HL-60 (cell line): ENCODE data around the gene IGFBP7.

Experiments
- DNase-seq, 2 experiments: peaks; one replicate each; pipeline ENCODE4 v3.0.0-alpha.2; 2010 to 2020; ENCODE audit warnings: low read depth in 1 of 2, low spot score in 1 of 2
- H3K27ac ChIP-seq: fragments of 250-450 bp; sonication (Bioruptor Pico); replicated peaks from 2 replicates; pipeline ENCODE4 v1.5.1; 2020; ENCODE audit warnings: mild to moderate bottlenecking, moderate library complexity
- H3K27me3 ChIP-seq: fragments of 250-450 bp; sonication (Bioruptor Pico); 2 replicates; pipeline ENCODE4 v1.5.1; 2021; ENCODE audit warnings: mild to moderate bottlenecking, moderate library complexity; ENCODE audit not compliant: insufficient read depth, poor library complexity, severe bottlenecking
- H3K4me3 ChIP-seq: replicated peaks from 2 replicates; pipeline ENCODE4 v1.5.1; 2011; ENCODE audit warnings: mild to moderate bottlenecking, control low read depth, low read length; ENCODE audit not compliant: insufficient read depth
- CTCF ChIP-seq: IDR thresholded peaks from one replicate; pipeline ENCODE4 v1.5.1; 2011; ENCODE audit warnings: low read length, control low read depth, inconsistent platforms; ENCODE audit not compliant: insufficient read depth
- GABPA ChIP-seq: IDR thresholded peaks from 2 replicates; pipeline ENCODE4 v1.6.1; 2012; ENCODE audit warnings: low read depth
- POLR2AphosphoS5 ChIP-seq: IDR thresholded peaks from 2 replicates; pipeline ENCODE4 v1.6.1; 2012; ENCODE audit warnings: low read depth
- REST ChIP-seq: IDR thresholded peaks from 2 replicates; pipeline ENCODE4 v1.6.1; 2012; ENCODE audit warnings: low read depth; ENCODE audit not compliant: insufficient replicate concordance
- SPI1 ChIP-seq: IDR thresholded peaks from 2 replicates; pipeline ENCODE4 v1.6.1; 2012; ENCODE audit warnings: low read depth, mild to moderate bottlenecking, borderline replicate concordance

IGFBP7 gene

GRCh38 chr4:57125996-57126395 is 15.8 kb upstream of the IGFBP7 start:
- H3K27ac ChIP-seq = no peak overlapping the region
- no peak for TF ChIP-seq CTCF
- TF ChIP-seq POLR2AphosphoS5 = no peak
- no peak for TF ChIP-seq SPI1
- H3K27me3 ChIP-seq = no peaks in the 10 kb centered on the region
- H3K4me3 ChIP-seq = no peak overlapping the region
- DNase-seq = no peak

GRCh38 chr4:57124145-57124544 is 14.0 kb upstream of the IGFBP7 start:
- Histone ChIP-seq H3K4me3 (no peak overlapping the region), H3K27me3 (no peaks in the 10 kb centered on the region), H3K27ac (no peak overlapping the region)
- no peak for TF ChIP-seq POLR2AphosphoS5
- TF ChIP-seq GABPA = no peak
- no peak for TF ChIP-seq REST
- TF ChIP-seq CTCF = no peak
- TF ChIP-seq SPI1 = no peak
- DNase-seq = no peak

GRCh38 chr4:57122959-57123358 is 12.8 kb upstream of the IGFBP7 start:
- no peak overlapping the region for H3K27ac ChIP-seq
- no peak overlapping the region for H3K4me3 ChIP-seq
- no peaks in the 10 kb centered on the region for H3K27me3 ChIP-seq
- no peak for DNase-seq
- TF ChIP-seq REST (peak; percentile 66), SPI1 (peak; percentile 65), POLR2AphosphoS5 (no peak)

GRCh38 chr4:57119054-57119651 is 9.0 kb upstream of the IGFBP7 start:
- TF ChIP-seq GABPA = no peak
- no peak for TF ChIP-seq POLR2AphosphoS5
- TF ChIP-seq REST = no peak
- no peak for TF ChIP-seq CTCF
- no peak for TF ChIP-seq SPI1
- no peak overlapping the region for H3K27ac ChIP-seq
- H3K4me3 ChIP-seq = no peak overlapping the region
- H3K27me3 ChIP-seq = no peaks in the 10 kb centered on the region
- DNase-seq = no peak
